NB4 (cell line): ENCODE data around the gene LRRTM2.

Experiments used
- POLR2A ChIP-seq: IDR thresholded peaks from 2 replicates; pipeline ENCODE4 v1.6.1; 2011; ENCODE audit warnings: mild to moderate bottlenecking; ENCODE audit not compliant: insufficient read length; ENCODE audit errors: extremely low read depth
- TF ChIP-seq, protein P1 (sequence below): IDR thresholded peaks from one replicate; pipeline ENCODE4 v1.5.1; 2012; ENCODE audit warnings: low read depth, low read length
- TF ChIP-seq, protein P2 (sequence below): IDR thresholded peaks from 2 replicates; pipeline ENCODE4 v1.6.1; 2011; ENCODE audit warnings: low read depth, low read length

DNA sequence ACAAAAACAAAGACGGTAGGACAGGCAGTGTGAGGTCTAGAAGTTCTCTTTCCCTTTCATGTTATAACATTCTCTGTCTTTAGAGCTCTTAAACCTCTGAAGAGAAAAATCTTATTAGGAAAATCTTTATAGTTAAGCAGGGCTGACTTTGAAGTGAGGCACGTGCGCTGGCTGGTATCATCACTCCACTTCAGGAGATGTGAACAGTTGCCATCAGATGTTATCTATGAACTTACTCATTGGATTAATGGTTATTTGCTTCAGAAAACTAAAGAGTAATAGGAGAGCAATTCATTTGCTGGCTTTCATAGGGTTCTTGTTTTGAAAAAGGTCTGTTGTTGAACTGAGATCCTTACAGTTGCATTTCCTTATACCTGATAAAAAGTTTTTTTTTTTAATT lies 25.7 kb downstream of the LRRTM2 start:
- TF ChIP-seq, protein P1, sequence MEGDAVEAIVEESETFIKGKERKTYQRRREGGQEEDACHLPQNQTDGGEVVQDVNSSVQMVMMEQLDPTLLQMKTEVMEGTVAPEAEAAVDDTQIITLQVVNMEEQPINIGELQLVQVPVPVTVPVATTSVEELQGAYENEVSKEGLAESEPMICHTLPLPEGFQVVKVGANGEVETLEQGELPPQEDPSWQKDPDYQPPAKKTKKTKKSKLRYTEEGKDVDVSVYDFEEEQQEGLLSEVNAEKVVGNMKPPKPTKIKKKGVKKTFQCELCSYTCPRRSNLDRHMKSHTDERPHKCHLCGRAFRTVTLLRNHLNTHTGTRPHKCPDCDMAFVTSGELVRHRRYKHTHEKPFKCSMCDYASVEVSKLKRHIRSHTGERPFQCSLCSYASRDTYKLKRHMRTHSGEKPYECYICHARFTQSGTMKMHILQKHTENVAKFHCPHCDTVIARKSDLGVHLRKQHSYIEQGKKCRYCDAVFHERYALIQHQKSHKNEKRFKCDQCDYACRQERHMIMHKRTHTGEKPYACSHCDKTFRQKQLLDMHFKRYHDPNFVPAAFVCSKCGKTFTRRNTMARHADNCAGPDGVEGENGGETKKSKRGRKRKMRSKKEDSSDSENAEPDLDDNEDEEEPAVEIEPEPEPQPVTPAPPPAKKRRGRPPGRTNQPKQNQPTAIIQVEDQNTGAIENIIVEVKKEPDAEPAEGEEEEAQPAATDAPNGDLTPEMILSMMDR = no peak
- TF ChIP-seq, protein P2, sequence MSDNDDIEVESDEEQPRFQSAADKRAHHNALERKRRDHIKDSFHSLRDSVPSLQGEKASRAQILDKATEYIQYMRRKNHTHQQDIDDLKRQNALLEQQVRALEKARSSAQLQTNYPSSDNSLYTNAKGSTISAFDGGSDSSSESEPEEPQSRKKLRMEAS = no peak
- TF ChIP-seq POLR2A = no peak
